Measurements from ENCODE around the gene TSEN15. TPM values are rescaled to one million over a fixed set of nuclear protein-coding genes. Genes with fewer than 3 reads are reported as not detected.

The TSEN15 gene
- total RNA-seq, 3 donors from 2014 or later = 6.7 to 21.2 (median 13.5) TPM

DNA sequence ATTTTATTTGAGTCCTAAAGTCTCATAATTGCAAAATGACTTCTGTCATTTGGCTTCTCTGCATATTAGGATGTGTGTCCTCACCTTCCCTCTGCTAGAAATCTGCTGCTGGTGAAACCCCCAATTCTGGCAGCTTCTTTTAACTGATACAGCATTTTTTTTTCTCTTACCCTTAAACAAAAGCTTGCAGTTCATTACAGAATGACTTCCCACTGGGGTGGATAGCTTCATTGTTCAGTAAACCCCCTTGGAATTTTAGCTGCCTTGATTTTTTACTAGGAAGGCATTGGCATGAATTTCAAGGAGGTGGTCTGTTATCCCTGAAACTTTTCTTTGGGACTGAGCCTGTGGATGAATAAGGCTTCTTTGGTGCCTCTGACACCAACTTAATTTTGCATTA is 16.8 kb downstream of the TSEN15 start:
- intact Hi-C loops (cut with DNase I, micrococcal nuclease) = no loop called here

DNA sequence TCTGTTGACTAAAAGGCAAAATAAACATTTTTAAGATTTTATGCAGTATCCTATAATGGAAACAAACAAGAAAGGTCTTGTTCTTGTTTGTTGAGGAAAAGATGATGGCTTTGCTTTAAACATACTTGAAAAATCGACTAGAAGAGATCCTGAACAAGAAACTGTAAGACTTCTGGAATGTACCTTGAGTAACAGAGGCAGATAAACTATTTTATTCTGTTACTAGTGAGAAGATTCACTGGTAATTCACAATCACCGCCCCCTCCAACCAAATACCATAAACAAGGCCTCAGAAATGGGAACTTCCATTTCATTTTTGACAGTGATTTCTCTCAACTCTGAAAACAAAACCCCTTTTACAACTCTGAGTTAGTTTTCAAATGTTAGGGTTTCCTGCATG is 18.1 kb downstream of the TSEN15 start:
- no peaks in the 10 kb centered on the region for H3K4me1 ChIP-seq (ENCODE audit: low read depth)
- ATAC-seq (no peak), DNase-seq (no peak)
- no peak for TF ChIP-seq CTCF (IDR thresholded peaks at IDR 0.05)
- no peak overlapping the region for H3K4me3 ChIP-seq
- no peaks in the 10 kb centered on the region for H3K9me3 ChIP-seq
- intact Hi-C loops (cut with DNase I, micrococcal nuclease) = loop anchor here in 1 of 2 donors (10.0 kb wide), 2 partner anchors 595 to 625 kb away; no protein-coding TSS in a partner anchor
- no peaks in the 10 kb centered on the region for H3K36me3 ChIP-seq (ENCODE audit: low read depth)

More for the DNA sequence above, 16.8 kb downstream of the TSEN15 start:
- ATAC-seq = no peak
- TF ChIP-seq CTCF (IDR thresholded peaks at IDR 0.05) = no peak
- no peaks in the 10 kb centered on the region for H3K9me3 ChIP-seq
- DNase-seq = no peak
- no peaks in the 10 kb centered on the region for H3K36me3 ChIP-seq (ENCODE audit: low read depth)
- no peaks in the 10 kb centered on the region for H3K4me1 ChIP-seq (ENCODE audit: low read depth)
- no peak overlapping the region for H3K4me3 ChIP-seq

DNA sequence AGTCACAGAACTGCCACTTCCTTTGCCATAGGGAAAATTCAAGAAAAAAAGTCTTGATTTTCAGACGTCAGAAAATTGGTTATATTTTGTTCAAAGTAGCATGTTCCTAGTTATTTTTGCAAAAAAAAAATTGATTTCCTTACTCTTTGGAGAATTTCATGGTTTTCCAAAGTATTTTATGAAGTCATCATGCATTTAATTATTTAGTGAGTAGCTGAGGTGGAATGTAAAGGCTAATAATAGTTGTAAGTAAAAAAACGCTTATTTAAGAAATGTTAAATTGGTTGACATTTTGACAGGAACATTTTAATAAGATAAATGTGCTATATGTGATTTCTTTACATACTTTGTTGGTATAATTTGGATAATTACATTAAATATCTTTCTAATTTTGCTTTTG is 20.8 kb downstream of the TSEN15 start:
- Histone ChIP-seq H3K9me3 (no peaks in the 10 kb centered on the region), H3K4me1 (ENCODE audit: low read depth) (no peaks in the 10 kb centered on the region), H3K36me3 (ENCODE audit: low read depth) (no peaks in the 10 kb centered on the region), H3K4me3 (no peak overlapping the region)
- intact Hi-C loops (cut with DNase I, micrococcal nuclease) = loop anchor here in 1 of 2 donors (10.0 kb wide), 2 partner anchors 592 to 622 kb away; no protein-coding TSS in a partner anchor
- DNase-seq (no peak), ATAC-seq (no peak)
- TF ChIP-seq CTCF (IDR thresholded peaks at IDR 0.05) = no peak

GRCh38 chr1:184074383-184074782 is 22.9 kb downstream of the TSEN15 start:
- no peak for ATAC-seq
- no peak for TF ChIP-seq CTCF (IDR thresholded peaks at IDR 0.05)
- no peak for DNase-seq

DNA sequence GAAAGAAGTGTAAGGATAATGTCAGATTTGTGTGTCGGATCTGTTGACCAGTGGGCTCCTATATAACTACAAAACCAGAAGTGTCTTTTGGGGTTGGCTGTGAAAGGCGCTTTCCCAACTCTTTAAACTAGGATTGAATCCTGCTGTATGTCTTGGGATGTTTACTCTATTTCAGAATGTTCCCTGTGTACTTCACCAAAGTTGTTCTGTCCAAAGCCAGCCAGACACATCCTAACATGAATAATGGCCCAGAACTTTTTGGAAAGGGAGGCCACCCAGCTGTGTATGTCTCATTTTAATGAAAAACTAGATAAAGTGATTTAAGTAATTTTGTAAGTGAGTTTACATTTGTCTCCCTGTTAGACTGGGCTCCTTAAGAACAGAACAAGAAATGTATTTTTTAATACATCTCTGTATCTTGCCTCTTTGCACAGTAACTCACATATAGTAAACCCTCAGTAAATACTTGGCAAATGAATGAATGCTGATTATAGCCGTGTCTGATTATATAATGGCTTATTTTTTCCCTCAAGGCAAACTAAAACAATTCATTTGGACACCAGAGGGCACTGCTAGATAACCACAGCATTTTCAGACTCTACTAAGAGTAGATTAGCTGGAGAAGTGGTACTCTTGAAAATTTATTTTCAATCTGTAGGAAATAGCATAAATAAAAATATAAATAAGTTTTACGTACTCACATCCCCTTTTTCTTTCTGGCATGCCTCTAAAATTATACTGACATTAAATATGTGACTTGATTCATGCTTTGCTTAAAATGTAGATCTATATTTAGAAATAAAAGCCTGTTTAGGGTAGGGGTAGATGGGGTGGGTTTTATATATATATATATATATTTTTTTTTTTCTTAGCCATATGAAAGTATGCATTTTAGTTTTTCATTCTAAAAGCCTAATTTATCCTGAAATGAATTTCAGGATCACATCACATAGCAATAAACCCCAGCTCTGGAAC is 23.8 kb downstream of the TSEN15 start:
- ATAC-seq (peak; percentile 69), DNase-seq (peak in 1 of 3 donors; percentile 76)
- H3K4me1 ChIP-seq (ENCODE audit: low read depth) = no peaks in the 10 kb centered on the region
- H3K4me3 ChIP-seq = no peak overlapping the region
- TF ChIP-seq CTCF (IDR thresholded peaks at IDR 0.05) = peak; percentile 23
- H3K9me3 ChIP-seq = no peaks in the 10 kb centered on the region
- H3K36me3 ChIP-seq (ENCODE audit: low read depth) = no peaks in the 10 kb centered on the region
- intact Hi-C loops (cut with DNase I, micrococcal nuclease) = loop anchor here (5.0 to 10.0 kb wide), 4 partner anchors 147 to 619 kb away; no protein-coding TSS in a partner anchor

More at GRCh38 chr1:184074383-184074782, 22.9 kb downstream of the TSEN15 start:
- no peaks in the 10 kb centered on the region for H3K9me3 ChIP-seq
- no peaks in the 10 kb centered on the region for H3K36me3 ChIP-seq (ENCODE audit: low read depth)
- intact Hi-C loops (cut with DNase I, micrococcal nuclease) = loop anchor here in 1 of 2 donors (10.0 kb wide), 2 partner anchors 590 to 620 kb away; no protein-coding TSS in a partner anchor
- no peak overlapping the region for H3K4me3 ChIP-seq
- H3K4me1 ChIP-seq (ENCODE audit: low read depth) = no peaks in the 10 kb centered on the region

Data from mucosa of descending colon (tissue), 3 donors.